ENCODE results near the gene B4GALT1. TPM values are rescaled to one million over a fixed set of nuclear protein-coding genes. Genes with fewer than 3 reads are reported as not detected.

B4GALT1 gene
- polyA plus RNA-seq, 1 donor (not counting 4 experiments of a cell fraction or from before 2014, with no cell fraction given), result 55.1 TPM

DNA sequence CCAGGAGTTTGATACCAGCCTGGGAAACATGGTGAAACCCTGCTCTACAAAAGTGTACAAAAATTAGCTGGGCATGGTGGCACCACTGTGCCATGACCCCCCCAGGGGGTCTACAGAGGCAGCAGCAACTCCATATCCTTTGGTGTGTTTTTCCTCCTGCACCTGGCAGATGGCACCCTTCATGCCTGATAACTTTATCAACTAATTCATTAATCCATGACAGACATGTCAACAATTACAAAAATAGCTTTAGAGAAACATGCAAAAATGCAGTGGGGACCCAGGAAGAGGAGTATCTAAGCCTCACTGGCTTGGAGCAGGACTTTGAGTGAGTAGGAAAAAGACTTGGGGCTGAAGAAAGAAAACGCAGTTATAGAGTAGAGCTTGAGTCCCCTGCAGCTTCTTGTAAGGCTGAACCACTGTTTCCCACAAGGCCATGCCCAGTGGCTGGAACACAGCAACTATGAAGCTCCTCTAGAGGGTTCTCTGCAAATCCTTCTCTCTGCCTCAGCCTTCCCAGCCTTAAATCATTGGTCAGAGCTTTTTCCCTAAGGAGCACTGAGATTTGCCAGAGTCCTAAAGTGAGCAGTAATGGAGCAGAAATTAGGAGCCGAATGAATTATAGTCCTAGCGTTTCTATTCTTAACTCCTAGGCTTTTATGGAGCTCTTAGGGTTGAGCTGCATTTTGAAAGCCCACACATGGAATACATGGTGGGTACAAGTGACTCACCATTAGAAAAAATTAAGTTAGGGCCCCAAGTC is 25.5 kb upstream of the B4GALT1 start:
- H3K4me2 ChIP-seq (ENCODE audit: control insufficient read depth, extremely low read depth, insufficient read depth, low read depth, low read length), result no peak overlapping the region

DNA sequence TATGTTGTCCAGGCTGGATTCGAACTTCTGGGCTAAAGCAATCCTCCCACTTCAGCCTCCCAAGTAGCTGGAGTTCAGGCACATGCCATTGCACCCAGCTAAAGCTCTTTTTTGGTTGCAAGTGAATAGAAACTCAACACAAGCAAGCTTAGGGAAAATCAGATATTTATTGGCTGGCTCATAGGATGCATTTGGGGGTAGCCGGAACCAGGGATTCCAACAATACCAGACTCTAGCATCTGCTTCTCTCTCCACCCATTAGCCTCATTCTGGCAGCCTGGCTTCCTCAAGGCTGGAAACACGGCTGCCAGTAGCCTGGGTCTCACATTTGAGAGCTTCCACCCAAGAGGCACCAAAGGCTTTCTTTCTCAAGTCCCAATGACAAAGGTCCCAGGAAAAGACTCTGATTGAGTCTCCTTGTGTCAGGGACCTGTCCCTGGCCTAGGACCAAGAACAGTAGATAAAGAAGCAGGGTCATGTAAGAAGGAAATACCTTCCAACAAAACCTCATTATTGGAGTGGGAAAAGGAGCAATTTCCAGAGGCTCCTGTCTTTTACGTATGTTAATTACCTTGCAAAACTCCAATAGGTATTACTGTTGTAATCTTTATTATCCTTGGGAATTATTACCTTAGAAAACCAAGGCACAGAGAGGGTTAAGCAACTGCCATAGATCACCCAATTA is 23.0 kb upstream of the B4GALT1 start:
- Histone ChIP-seq H3K4me3 (ENCODE audit: control insufficient read depth in 2 of 3, extremely low read depth in 1 of 3, insufficient read depth in 2 of 3, low read depth in 1 of 3, low read length in 3 of 3) (no peak overlapping the region), H3K79me2 (ENCODE audit: control insufficient read depth, insufficient read depth, low read length) (no peaks in the 10 kb centered on the region), H3K9me3 (ENCODE audit: control insufficient read depth, low read depth, low read length) (no peaks in the 10 kb centered on the region), H4K20me1 (ENCODE audit: control insufficient read depth, extremely low read depth, insufficient read depth, low read length) (no peaks in the 10 kb centered on the region), H2AFZ (ENCODE audit: control insufficient read depth, low read length) (no peak overlapping the region), H3K27me3 (ENCODE audit: control insufficient read depth, extremely low read depth, insufficient read depth, low read length) (no peaks in the 10 kb centered on the region), H3K4me2 (ENCODE audit: control insufficient read depth, extremely low read depth, insufficient read depth, low read depth, low read length) (no peak overlapping the region), H3K9ac (ENCODE audit: control insufficient read depth, extremely low read depth, insufficient read depth, low read length) (no peak overlapping the region), H3K4me1 (ENCODE audit: control insufficient read depth, extremely low read depth, insufficient read depth, low read length) (peaks cover 44% of the 10 kb centered on the region), H3K9me1 (ENCODE audit: control insufficient read depth, extremely low read depth, insufficient read depth, low read length) (no peaks in the 10 kb centered on the region), H3K27ac (ENCODE audit: control insufficient read depth, insufficient read depth, low read length) (no peak overlapping the region), H3K36me3 (ENCODE audit: control insufficient read depth in 2 of 2, extremely low read depth in 1 of 2, insufficient read depth in 2 of 2, low read length in 2 of 2) (no peaks in the 10 kb centered on the region)
- dilution Hi-C loops (cut with MboI; ENCODE audit: extremely low pct_ligation_motif_present, low sequenced_read_pairs), result no loop called here
- no peak for FAIRE-seq
- TF ChIP-seq, protein P1, sequence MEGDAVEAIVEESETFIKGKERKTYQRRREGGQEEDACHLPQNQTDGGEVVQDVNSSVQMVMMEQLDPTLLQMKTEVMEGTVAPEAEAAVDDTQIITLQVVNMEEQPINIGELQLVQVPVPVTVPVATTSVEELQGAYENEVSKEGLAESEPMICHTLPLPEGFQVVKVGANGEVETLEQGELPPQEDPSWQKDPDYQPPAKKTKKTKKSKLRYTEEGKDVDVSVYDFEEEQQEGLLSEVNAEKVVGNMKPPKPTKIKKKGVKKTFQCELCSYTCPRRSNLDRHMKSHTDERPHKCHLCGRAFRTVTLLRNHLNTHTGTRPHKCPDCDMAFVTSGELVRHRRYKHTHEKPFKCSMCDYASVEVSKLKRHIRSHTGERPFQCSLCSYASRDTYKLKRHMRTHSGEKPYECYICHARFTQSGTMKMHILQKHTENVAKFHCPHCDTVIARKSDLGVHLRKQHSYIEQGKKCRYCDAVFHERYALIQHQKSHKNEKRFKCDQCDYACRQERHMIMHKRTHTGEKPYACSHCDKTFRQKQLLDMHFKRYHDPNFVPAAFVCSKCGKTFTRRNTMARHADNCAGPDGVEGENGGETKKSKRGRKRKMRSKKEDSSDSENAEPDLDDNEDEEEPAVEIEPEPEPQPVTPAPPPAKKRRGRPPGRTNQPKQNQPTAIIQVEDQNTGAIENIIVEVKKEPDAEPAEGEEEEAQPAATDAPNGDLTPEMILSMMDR (optimal IDR thresholded peaks at IDR 0.05 in 1 of 3, IDR thresholded peaks at IDR 0.05 in 1 of 3, conservative IDR thresholded peaks at IDR 0.05 in 1 of 3; ENCODE audit: extremely low read depth in 1 of 3, insufficient read depth in 2 of 3, low read length in 3 of 3), result no peak
- TF ChIP-seq EZH2 (IDR thresholded peaks at IDR 0.05; ENCODE audit: low read length), result no peak
- no peak for DNase-seq (ENCODE audit: low read depth, low spot score)

More for the DNA sequence above, 25.5 kb upstream of the B4GALT1 start:
- Histone ChIP-seq H3K9me1 (ENCODE audit: control insufficient read depth, extremely low read depth, insufficient read depth, low read length) (no peaks in the 10 kb centered on the region), H3K36me3 (ENCODE audit: control insufficient read depth in 2 of 2, extremely low read depth in 1 of 2, insufficient read depth in 2 of 2, low read length in 2 of 2) (no peaks in the 10 kb centered on the region), H3K9me3 (ENCODE audit: control insufficient read depth, low read depth, low read length) (no peaks in the 10 kb centered on the region), H3K27me3 (ENCODE audit: control insufficient read depth, extremely low read depth, insufficient read depth, low read length) (no peaks in the 10 kb centered on the region), H3K4me1 (ENCODE audit: control insufficient read depth, extremely low read depth, insufficient read depth, low read length) (peaks cover 22% of the 10 kb centered on the region), H3K9ac (ENCODE audit: control insufficient read depth, extremely low read depth, insufficient read depth, low read length) (no peak overlapping the region), H3K4me3 (ENCODE audit: control insufficient read depth in 2 of 3, extremely low read depth in 1 of 3, insufficient read depth in 2 of 3, low read depth in 1 of 3, low read length in 3 of 3) (no peak overlapping the region), H2AFZ (ENCODE audit: control insufficient read depth, low read length) (no peak overlapping the region), H4K20me1 (ENCODE audit: control insufficient read depth, extremely low read depth, insufficient read depth, low read length) (no peaks in the 10 kb centered on the region), H3K79me2 (ENCODE audit: control insufficient read depth, insufficient read depth, low read length) (no peaks in the 10 kb centered on the region), H3K27ac (ENCODE audit: control insufficient read depth, insufficient read depth, low read length) (no peak overlapping the region)
- dilution Hi-C loops (cut with MboI; ENCODE audit: extremely low pct_ligation_motif_present, low sequenced_read_pairs), result no loop called here
- DNase-seq (ENCODE audit: low read depth, low spot score), result no peak
- TF ChIP-seq, protein P1 (optimal IDR thresholded peaks at IDR 0.05 in 1 of 3, IDR thresholded peaks at IDR 0.05 in 1 of 3, conservative IDR thresholded peaks at IDR 0.05 in 1 of 3; ENCODE audit: extremely low read depth in 1 of 3, insufficient read depth in 2 of 3, low read length in 3 of 3), result no peak
- FAIRE-seq, result no peak

Measured in keratinocyte (primary cell).